ENCODE measurements around the gene THAP10.

THAP10 gene

GRCh38 chr15:70892002-70892911, at the start of gene THAP10, which contains the start of gene LRRC49:
Gene THAP10 (minus strand): TSS chr15:70892433. CDS start chr15:70892272, 161 bp downstream.
Gene LRRC49 (plus strand): TSS chr15:70892826. CDS start chr15:70892895, 69 bp downstream.
- Mint-ChIP-seq H3K4me1 (peaks cover 26% of the 10 kb centered on the region), H3K9me3 (no peaks in the 10 kb centered on the region), H3K36me3 (ENCODE audit: low read depth) (peaks cover 5% of the 10 kb centered on the region), H3K4me3 (peak within 1 kb of the TSS; percentile 95 to 98 (median 96)), H3K27me3 (ENCODE audit: low read depth) (no peaks in the 10 kb centered on the region), H3K27ac (peak within 1 kb of the TSS; percentile 89 to 95 (median 93))
- no peak for TF ChIP-seq CTCF (IDR thresholded peaks at IDR 0.05; ENCODE audit: unreplicated experiment in 3 of 3)

- Mint-ChIP-seq H3K9me3 (no peaks in the 10 kb centered on the region), H3K27me3 (ENCODE audit: low read depth) (no peaks in the 10 kb centered on the region), H3K27ac (no peak overlapping the region), H3K36me3 (ENCODE audit: low read depth) (no peaks in the 10 kb centered on the region), H3K4me1 (peaks cover 4% of the 10 kb centered on the region), H3K4me3 (no peak overlapping the region)
- no peak for TF ChIP-seq CTCF (IDR thresholded peaks at IDR 0.05; ENCODE audit: unreplicated experiment in 3 of 3)
Observed at GRCh38 chr15:70936326-70936725, 44.1 kb upstream of the THAP10 start.

- Mint-ChIP-seq H3K4me3 (no peak overlapping the region), H3K27ac (no peak overlapping the region), H3K4me1 (peaks cover 4% of the 10 kb centered on the region), H3K27me3 (ENCODE audit: low read depth) (no peaks in the 10 kb centered on the region), H3K9me3 (no peaks in the 10 kb centered on the region), H3K36me3 (ENCODE audit: low read depth) (no peaks in the 10 kb centered on the region)
- no peak for TF ChIP-seq CTCF (IDR thresholded peaks at IDR 0.05; ENCODE audit: unreplicated experiment in 3 of 3)
Observed at GRCh38 chr15:70935631-70936030, 43.4 kb upstream of the THAP10 start.

- Mint-ChIP-seq H3K4me1 (peaks cover 4% of the 10 kb centered on the region), H3K27me3 (ENCODE audit: low read depth) (no peaks in the 10 kb centered on the region), H3K4me3 (no peak overlapping the region), H3K27ac (peak overlapping the region in 2 of 3 experiments; percentile 22 to 43), H3K9me3 (peaks cover 10% of the 10 kb centered on the region), H3K36me3 (ENCODE audit: low read depth) (peaks cover 14% of the 10 kb centered on the region)
- TF ChIP-seq CTCF (IDR thresholded peaks at IDR 0.05; ENCODE audit: unreplicated experiment in 3 of 3) = no peak
Observed at GRCh38 chr15:70933411-70933810, 41.2 kb upstream of the THAP10 start.

GRCh38 chr15:70932397-70932796, 40.2 kb upstream of the THAP10 start:
- H3K36me3 Mint-ChIP-seq (ENCODE audit: low read depth) = peaks cover 19% of the 10 kb centered on the region

More at GRCh38 chr15:70932397-70932796, 40.2 kb upstream of the THAP10 start:
- TF ChIP-seq CTCF (IDR thresholded peaks at IDR 0.05; ENCODE audit: unreplicated experiment in 3 of 3) = no peak
- peaks cover 13% of the 10 kb centered on the region for H3K9me3 Mint-ChIP-seq
- peaks cover 4% of the 10 kb centered on the region for H3K4me1 Mint-ChIP-seq
- no peak overlapping the region for H3K4me3 Mint-ChIP-seq
- no peak overlapping the region for H3K27ac Mint-ChIP-seq
- H3K27me3 Mint-ChIP-seq (ENCODE audit: low read depth) = no peaks in the 10 kb centered on the region
